ENCODE data around the gene FOXC1. TPM values are rescaled to one million over a fixed set of nuclear protein-coding genes. Genes with fewer than 3 reads are reported as not detected.

Gene FOXC1
- total RNA-seq, 1 donor from 2014 or later: 3.3 TPM

DNA sequence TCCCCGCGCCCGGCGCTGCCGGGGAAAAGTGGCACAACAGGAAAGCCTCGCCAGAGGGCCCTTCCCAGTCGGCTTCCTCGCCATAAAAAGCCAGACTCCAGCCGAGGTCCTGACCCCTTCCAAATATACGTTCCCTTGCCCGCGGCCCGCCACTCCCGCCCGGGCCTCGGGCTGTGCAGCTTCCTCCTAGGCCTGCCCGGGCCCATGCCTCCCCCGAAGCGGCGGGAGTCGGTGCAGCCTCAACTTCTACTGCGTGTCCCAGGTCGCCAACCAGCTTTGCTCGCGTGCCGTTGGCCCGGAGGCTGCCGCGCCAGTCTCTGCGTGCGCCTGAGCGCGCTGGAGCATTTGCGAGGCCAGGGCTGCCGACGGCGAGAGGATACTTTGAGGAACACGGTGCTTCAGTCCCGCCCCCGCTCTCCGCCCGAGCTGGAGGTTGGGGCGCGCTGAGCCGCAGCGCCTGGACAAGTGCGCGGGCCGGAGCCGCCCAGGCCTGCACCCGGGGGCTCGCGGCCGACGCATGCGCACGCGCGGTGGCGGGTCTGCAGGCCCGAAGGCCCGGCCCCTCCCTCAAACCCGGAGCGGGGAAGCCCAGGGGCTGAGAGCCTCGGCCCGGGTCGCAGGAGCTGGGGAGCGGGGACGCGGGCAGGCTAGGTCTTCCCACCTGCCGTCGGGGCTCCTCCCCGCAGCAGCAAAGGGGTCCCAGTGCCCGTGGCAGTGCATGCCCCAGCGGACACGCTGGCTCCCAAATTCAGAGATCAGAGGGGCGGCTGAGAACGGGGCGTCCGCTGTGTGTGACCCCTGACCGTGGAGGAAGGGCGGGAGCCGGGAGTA, 10.2 kb downstream of the FOXC1 start:
- Mint-ChIP-seq H3K4me3 (ENCODE audit: unreplicated experiment) (no peak overlapping the region), H3K27me3 (ENCODE audit: unreplicated experiment) (peaks cover 27% of the 10 kb centered on the region), H3K27ac (ENCODE audit: unreplicated experiment) (no peak overlapping the region)

DNA sequence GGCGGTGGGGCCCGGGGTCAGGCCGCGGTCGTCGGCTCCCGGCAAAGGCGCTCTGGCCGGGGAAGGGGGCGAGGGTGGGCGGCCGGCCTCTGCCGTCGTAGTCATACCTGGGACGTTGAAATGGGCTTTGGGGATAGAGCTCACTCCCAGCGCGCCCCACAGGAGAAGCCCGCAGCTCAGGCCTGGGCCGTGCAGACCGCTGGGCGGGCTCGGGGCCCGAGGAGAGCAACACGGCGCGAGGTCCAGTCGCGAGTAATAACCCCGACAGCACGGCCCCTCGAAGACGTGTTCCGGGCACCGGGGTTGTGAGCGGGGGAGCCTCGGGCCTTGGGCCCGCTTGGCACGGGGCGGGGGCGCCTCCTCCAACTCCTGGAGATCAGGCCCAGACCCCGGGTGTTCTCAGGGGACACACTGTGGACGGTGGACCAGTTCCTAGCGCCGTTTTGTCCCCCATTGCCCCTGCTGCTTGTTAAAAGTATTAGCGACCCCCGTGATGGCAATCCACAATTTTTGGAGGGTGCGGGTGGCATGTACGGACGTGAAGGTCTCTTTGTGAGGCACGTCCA, 10.9 kb downstream of the FOXC1 start:
- peaks cover 11% of the 10 kb centered on the region for H3K36me3 Mint-ChIP-seq (ENCODE audit: unreplicated experiment)
- H3K4me1 Mint-ChIP-seq (ENCODE audit: low read depth, unreplicated experiment): peaks cover 2% of the 10 kb centered on the region
- no peak overlapping the region for H3K27ac Mint-ChIP-seq (ENCODE audit: unreplicated experiment)
- no peak for DNase-seq
- TF ChIP-seq, protein P1, sequence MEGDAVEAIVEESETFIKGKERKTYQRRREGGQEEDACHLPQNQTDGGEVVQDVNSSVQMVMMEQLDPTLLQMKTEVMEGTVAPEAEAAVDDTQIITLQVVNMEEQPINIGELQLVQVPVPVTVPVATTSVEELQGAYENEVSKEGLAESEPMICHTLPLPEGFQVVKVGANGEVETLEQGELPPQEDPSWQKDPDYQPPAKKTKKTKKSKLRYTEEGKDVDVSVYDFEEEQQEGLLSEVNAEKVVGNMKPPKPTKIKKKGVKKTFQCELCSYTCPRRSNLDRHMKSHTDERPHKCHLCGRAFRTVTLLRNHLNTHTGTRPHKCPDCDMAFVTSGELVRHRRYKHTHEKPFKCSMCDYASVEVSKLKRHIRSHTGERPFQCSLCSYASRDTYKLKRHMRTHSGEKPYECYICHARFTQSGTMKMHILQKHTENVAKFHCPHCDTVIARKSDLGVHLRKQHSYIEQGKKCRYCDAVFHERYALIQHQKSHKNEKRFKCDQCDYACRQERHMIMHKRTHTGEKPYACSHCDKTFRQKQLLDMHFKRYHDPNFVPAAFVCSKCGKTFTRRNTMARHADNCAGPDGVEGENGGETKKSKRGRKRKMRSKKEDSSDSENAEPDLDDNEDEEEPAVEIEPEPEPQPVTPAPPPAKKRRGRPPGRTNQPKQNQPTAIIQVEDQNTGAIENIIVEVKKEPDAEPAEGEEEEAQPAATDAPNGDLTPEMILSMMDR (IDR thresholded peaks at IDR 0.05; ENCODE audit: partially characterized antibody, unreplicated experiment): no peak
- peaks cover 6% of the 10 kb centered on the region for H3K9me3 Mint-ChIP-seq (ENCODE audit: unreplicated experiment)
- peaks cover 32% of the 10 kb centered on the region for H3K27me3 Mint-ChIP-seq (ENCODE audit: unreplicated experiment)
- no peak overlapping the region for H3K4me3 Mint-ChIP-seq (ENCODE audit: unreplicated experiment)

More for the DNA sequence above, 10.2 kb downstream of the FOXC1 start:
- H3K9me3 Mint-ChIP-seq (ENCODE audit: unreplicated experiment): peaks cover 6% of the 10 kb centered on the region
- peak; percentile 46 for DNase-seq
- peaks cover 2% of the 10 kb centered on the region for H3K4me1 Mint-ChIP-seq (ENCODE audit: low read depth, unreplicated experiment)
- TF ChIP-seq, protein P1 (IDR thresholded peaks at IDR 0.05; ENCODE audit: partially characterized antibody, unreplicated experiment): no peak
- peaks cover 6% of the 10 kb centered on the region for H3K36me3 Mint-ChIP-seq (ENCODE audit: unreplicated experiment)

DNA sequence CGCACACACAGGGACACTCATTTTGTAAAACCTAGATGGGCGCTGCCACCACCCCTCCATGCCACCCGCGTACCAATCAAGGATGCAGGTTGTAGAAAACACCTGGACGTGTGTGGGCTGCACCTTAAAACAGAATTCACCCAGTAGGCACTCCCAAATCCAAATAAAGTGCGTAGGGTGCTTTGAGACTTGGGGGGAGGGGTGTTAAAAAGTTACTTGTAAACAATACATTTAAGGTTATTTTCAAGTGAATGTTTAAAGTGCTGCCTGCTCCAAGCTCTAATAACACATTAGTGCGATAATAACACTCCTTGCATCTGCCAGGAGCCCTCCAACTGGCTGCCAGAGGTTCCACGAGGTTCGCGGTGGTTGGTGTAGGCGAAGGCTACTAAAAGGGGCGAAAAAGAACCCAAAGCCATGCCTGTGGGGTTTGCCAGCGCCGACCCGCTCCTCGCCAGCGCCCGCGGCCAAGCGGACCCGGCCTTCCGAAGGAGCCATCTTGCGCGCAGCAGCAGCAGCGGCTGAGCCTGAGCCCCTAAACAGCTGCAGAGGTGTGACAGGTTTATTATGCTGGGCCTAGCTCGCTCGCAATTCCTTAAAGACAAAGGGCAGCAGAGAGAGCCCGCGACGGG, 11.5 kb downstream of the FOXC1 start:
- DNase-seq: no peak
- Mint-ChIP-seq H3K27ac (ENCODE audit: unreplicated experiment) (no peak overlapping the region), H3K4me3 (ENCODE audit: unreplicated experiment) (no peak overlapping the region), H3K9me3 (ENCODE audit: unreplicated experiment) (peaks cover 6% of the 10 kb centered on the region), H3K27me3 (ENCODE audit: unreplicated experiment) (peaks cover 35% of the 10 kb centered on the region), H3K4me1 (ENCODE audit: low read depth, unreplicated experiment) (peaks cover 2% of the 10 kb centered on the region), H3K36me3 (ENCODE audit: unreplicated experiment) (peaks cover 11% of the 10 kb centered on the region)
- TF ChIP-seq, protein P1 (IDR thresholded peaks at IDR 0.05; ENCODE audit: partially characterized antibody, unreplicated experiment): no peak

DNA sequence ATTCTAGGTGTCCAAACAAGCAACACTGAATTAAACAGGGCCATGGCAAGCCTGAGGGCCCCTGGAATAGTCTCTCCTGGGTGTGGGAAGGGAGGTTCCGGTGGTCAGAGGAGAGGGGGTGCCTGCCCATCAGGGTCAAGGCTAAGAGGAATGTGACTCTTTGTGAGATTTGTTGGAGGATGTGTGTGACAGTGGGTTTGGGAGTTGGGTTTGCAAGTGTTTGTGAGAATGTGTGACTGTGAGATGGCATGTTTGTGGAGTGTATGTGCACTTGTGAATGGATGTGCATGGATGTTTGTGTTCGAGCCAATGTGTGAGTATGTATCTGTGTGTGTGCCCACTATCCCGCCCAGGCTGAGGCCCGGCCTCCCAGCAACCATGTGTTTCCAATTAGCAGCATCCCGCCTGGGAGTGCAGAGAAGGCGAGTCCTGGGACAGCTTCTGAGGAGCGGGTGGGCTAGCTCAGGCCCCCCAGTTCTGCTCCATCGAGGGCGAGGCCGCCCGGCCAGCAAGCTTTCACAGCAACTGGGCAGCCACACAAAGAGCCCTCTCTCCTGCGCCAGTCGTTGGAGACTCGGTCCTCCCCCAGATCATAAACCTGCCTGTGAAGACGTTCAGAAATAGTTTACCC, 12.6 kb downstream of the FOXC1 start:
- no peak for DNase-seq
- H3K27ac Mint-ChIP-seq (ENCODE audit: unreplicated experiment): no peak overlapping the region
- H3K4me3 Mint-ChIP-seq (ENCODE audit: unreplicated experiment): no peak overlapping the region
- TF ChIP-seq, protein P1 (IDR thresholded peaks at IDR 0.05; ENCODE audit: partially characterized antibody, unreplicated experiment): no peak
- H3K27me3 Mint-ChIP-seq (ENCODE audit: unreplicated experiment): peaks cover 38% of the 10 kb centered on the region
- peaks cover 9% of the 10 kb centered on the region for H3K9me3 Mint-ChIP-seq (ENCODE audit: unreplicated experiment)
- H3K36me3 Mint-ChIP-seq (ENCODE audit: unreplicated experiment): peaks cover 11% of the 10 kb centered on the region
- H3K4me1 Mint-ChIP-seq (ENCODE audit: low read depth, unreplicated experiment): peaks cover 7% of the 10 kb centered on the region
